Urinary bladder (tissue), 4 donors: Measurements from ENCODE around the gene CNNM4. TPM values are rescaled to one million over a fixed set of nuclear protein-coding genes. Genes with fewer than 3 reads are reported as not detected.

Experiments
- DNase-seq: peaks from one replicate; pipeline ENCODE4 v3.0.0-alpha.2; 2015; ENCODE audit errors: extremely low spot score
- H3K27ac ChIP-seq: one replicate; pipeline ENCODE4 v1.5.1; 2013; ENCODE audit warnings: low read depth, mild to moderate bottlenecking, moderate library complexity
- H3K36me3 ChIP-seq: one replicate; pipeline ENCODE4 v1.6.1; 2013; ENCODE audit warnings: mild to moderate bottlenecking, moderate library complexity; ENCODE audit not compliant: insufficient read depth
- H3K4me1 ChIP-seq: one replicate; pipeline ENCODE4 v1.6.1; 2013; ENCODE audit warnings: mild to moderate bottlenecking, moderate library complexity; ENCODE audit not compliant: insufficient read depth
- H3K4me3 ChIP-seq: one replicate; pipeline ENCODE4 v1.5.1; 2013; ENCODE audit warnings: low read depth, low read length
- WGBS: extraction: QIAGEN DNeasy Blood & Tissue Kit; methylation state at CpG from one replicate; pipeline ENCODE4 v1.1.7; 2013; 5-methylcytosine and 5-hydroxymethylcytosine counted together
- polyA plus RNA-seq: library from polyadenylated mRNA; stranded (reverse); fragments of 200-250 nt; gene quantifications from one replicate; pipeline ENCODE4 v1.2.3, GENCODE V29; 2013
- total RNA-seq: library from RNA; depleted of rRNA; stranded (reverse); fragments of >200 nt; gene quantifications from one replicate; pipeline ENCODE4 v1.2.3, GENCODE V29; 2014
- donor health status: healthy with polysubstance abuse.
- donor health status: healthy.

CNNM4 gene
- total and polyA plus RNA-seq, 2 donors = 4.8 to 5.8 TPM

DNA sequence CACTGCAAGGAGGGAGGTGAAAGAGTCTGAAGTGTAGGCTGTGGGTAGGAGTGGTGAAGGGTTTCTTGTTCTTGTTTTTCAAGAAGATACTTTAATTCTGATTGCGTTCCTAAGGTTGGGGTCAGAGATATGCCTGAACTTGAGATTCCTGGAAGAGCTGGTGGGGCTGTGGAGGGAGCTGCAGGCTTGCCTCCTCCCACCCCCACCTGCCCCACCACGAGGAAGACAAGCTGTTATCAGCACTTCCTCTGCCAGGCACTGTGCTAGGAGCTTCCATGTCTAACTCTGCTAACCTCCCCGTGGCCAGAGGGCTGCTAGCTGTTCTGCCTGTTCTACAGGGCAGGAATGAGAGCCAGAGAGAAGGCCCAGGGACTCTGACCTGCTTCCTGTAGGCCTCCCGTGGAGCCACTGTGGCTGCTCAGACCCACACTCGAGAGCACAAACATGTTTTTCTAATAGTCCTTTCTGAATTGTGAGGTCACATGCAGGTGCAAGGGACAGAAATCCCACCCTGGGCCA is 69.4 kb downstream of the CNNM4 start:
- Histone ChIP-seq H3K27ac (no peak overlapping the region), H3K4me1 (no peaks in the 10 kb centered on the region), H3K4me3 (no peak overlapping the region), H3K36me3 (peaks cover 9% of the 10 kb centered on the region)
- 67% methylated on average over 5 of the region's 5 CpGs for WGBS
- DNase-seq = no peak

DNA sequence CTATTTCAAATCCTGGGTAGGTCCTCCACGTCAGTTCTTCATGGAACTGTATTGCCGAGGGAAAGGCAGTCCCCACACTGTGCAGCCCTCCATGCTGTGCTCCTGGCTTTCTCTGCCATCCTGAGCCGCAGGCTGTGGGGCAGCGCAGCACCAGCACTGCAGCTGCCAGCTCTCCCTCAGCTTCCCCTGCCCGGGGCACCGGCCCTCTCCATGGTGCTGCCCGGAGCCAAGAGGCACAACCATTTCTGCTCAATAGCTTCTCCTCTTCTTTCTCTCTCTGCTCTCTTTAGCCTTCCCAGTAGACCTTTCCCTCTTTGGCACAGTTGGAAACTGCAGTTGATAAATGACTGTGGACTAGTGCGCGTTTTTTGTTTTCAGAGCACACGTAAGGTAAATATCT is 71.0 kb downstream of the CNNM4 start:
- WGBS = 80% methylated on average over 10 of the region's 10 CpGs
- H3K27ac ChIP-seq = no peak overlapping the region
- no peaks in the 10 kb centered on the region for H3K4me1 ChIP-seq
- no peak overlapping the region for H3K4me3 ChIP-seq
- peaks cover 8% of the 10 kb centered on the region for H3K36me3 ChIP-seq
- DNase-seq = no peak

DNA sequence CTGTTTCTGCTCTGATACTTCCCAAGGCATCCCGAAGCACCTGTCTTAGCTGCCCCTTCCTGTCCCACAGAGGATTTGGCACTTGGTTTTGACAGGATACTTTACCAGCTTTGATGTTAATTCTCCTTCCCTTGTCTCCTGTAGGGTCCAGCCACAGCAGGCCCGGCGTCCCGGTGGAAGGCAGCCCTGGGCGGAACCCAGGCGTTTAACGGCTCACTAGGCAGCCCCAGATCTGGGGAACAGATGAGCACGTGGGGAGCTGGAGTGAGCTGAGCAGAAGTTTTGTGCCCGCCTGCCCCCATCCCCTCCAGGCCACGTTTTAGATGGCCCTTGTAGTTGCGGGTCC is 71.7 kb downstream of the CNNM4 start:
- no peak overlapping the region for H3K27ac ChIP-seq
- DNase-seq = no peak
- H3K36me3 ChIP-seq = peaks cover 6% of the 10 kb centered on the region
- no peaks in the 10 kb centered on the region for H3K4me1 ChIP-seq
- 67% methylated on average over 11 of the region's 11 CpGs for WGBS
- no peak overlapping the region for H3K4me3 ChIP-seq

- H3K36me3 ChIP-seq = peaks cover 2% of the 10 kb centered on the region
- no peak overlapping the region for H3K4me3 ChIP-seq
- no peak overlapping the region for H3K27ac ChIP-seq
- 49% methylated on average over 18 of the region's 18 CpGs for WGBS
- DNase-seq = no peak
- no peaks in the 10 kb centered on the region for H3K4me1 ChIP-seq
Measured at GRCh38 chr2:96832754-96833507, 72.2 kb downstream of the CNNM4 start.

DNA sequence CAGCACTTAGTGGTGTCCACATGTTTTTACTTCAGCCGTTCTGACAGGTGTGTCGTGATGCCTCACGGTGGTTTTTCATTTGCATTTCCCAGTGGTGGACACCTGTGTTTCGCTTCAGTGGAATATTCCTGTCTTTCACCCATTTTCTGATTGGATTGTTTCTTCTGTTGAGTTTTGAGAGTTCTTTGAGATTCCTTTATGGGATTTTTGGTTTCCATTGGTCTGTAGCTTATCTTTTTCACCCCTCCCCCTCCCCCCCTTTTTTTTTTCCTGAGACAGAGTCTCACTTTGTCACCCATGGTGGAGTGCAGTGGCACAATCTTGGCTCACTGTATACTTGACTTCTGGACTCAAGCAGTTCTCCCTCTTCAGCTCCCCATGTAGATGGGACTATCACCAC is 75.1 kb downstream of the CNNM4 start:
- 79% methylated on average over 4 of the region's 4 CpGs for WGBS

DNA sequence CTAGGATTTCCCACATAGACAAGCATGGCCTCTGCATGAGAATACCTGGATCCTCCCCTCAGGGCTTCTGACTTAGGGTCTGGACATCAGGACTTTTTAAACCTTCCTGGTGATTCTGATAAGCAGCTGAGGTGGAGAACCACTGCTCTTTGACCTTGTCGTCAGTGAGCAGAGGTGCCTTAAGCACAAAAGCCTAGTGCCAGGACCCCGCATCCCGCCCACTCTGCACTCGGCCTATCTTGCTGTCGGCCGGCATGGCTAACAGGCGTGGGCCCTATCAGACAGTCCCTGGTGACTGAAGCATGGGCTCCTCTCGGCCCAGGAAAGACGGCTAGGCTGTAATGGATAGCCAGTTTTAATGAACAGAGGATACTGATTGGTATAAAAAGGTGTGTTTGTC is 76.9 kb downstream of the CNNM4 start:
- H3K27ac ChIP-seq = no peak overlapping the region
- H3K4me3 ChIP-seq = no peak overlapping the region
- H3K36me3 ChIP-seq = no peaks in the 10 kb centered on the region
- H3K4me1 ChIP-seq = no peaks in the 10 kb centered on the region
- WGBS = 91% methylated on average over 9 of the region's 9 CpGs
- DNase-seq = no peak

More for the DNA sequence above, 75.1 kb downstream of the CNNM4 start:
- no peak overlapping the region for H3K27ac ChIP-seq
- no peaks in the 10 kb centered on the region for H3K36me3 ChIP-seq
- H3K4me1 ChIP-seq = no peaks in the 10 kb centered on the region
- DNase-seq = no peak
- no peak overlapping the region for H3K4me3 ChIP-seq

GRCh38 chr2:96838345-96839292 is 77.9 kb downstream of the CNNM4 start:
- H3K27ac ChIP-seq = no peak overlapping the region
- H3K4me1 ChIP-seq = no peaks in the 10 kb centered on the region
- no peak overlapping the region for H3K4me3 ChIP-seq
- H3K36me3 ChIP-seq = no peaks in the 10 kb centered on the region
- WGBS = 84% methylated on average over 23 of the region's 23 CpGs
- no peak for DNase-seq

GRCh38 chr2:96839293-96839874 is 78.7 kb downstream of the CNNM4 start:
- no peak overlapping the region for H3K4me3 ChIP-seq
- H3K27ac ChIP-seq = no peak overlapping the region
- no peaks in the 10 kb centered on the region for H3K36me3 ChIP-seq
- no peak for DNase-seq
- 32% methylated on average over 42 of the region's 42 CpGs for WGBS
- no peaks in the 10 kb centered on the region for H3K4me1 ChIP-seq

- Histone ChIP-seq H3K27ac (no peak overlapping the region), H3K4me1 (no peaks in the 10 kb centered on the region), H3K36me3 (no peaks in the 10 kb centered on the region), H3K4me3 (no peak overlapping the region)
- DNase-seq = no peak
- WGBS = 88% methylated on average over 37 of the region's 37 CpGs
Measured at GRCh38 chr2:96839875-96840850, 79.5 kb downstream of the CNNM4 start.

DNA sequence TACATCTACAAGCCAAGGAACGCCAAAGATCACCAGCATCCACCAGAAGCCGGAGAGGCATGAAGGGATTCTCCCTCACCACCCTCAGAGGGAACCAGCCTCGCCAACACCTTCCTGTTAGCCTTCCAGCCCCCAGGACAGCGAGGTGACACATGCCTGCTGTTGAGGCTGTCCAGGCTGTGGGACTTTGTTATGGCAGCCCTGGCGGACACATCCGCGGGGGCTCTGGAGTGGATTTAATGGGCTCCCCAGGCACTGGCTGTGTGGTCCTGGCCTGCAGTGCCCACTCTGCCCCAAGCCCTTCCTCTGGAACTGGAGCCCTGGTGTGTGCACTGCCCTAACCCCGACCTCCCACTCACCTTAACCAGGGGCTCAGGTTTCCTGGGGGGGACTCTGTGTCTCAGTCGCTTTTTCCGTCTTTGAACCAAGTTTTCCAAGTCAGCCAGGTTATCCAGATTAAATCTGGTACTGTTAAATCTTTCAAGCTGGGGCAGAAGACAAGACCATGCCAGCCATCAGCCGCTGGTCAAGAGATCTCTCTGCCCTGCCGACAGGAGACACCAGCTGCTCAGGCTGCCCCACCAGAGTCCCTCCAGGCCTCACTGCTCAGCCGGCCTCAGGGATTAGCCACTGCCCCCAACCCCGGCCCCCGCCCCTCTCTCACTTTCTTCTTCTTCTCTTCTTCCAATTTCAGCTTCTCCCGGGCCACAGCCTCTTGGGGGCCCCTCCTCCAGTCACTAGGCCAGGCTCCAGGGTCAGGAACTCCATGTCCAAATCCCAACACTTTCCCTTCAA is 81.2 kb downstream of the CNNM4 start:
- 76% methylated on average over 16 of the region's 16 CpGs for WGBS
- no peaks in the 10 kb centered on the region for H3K36me3 ChIP-seq
- no peak overlapping the region for H3K27ac ChIP-seq
- H3K4me1 ChIP-seq = no peaks in the 10 kb centered on the region
- H3K4me3 ChIP-seq = no peak overlapping the region
- no peak for DNase-seq

- WGBS = 81% methylated on average over 7 of the region's 7 CpGs
- Histone ChIP-seq H3K27ac (no peak overlapping the region), H3K4me1 (no peaks in the 10 kb centered on the region), H3K36me3 (peaks cover 2% of the 10 kb centered on the region), H3K4me3 (no peak overlapping the region)
- DNase-seq = no peak
Measured at GRCh38 chr2:96842600-96842999, 81.9 kb downstream of the CNNM4 start.

- H3K36me3 ChIP-seq = peaks cover 3% of the 10 kb centered on the region
- H3K27ac ChIP-seq = no peak within 1 kb of the TSS
- H3K4me1 ChIP-seq = no peaks in the 10 kb centered on the region
- 95% methylated on average over 14 of the region's 14 CpGs for WGBS
- no peak for DNase-seq
- H3K4me3 ChIP-seq = no peak within 1 kb of the TSS
Measured at GRCh38 chr2:96843538-96844268, 83.0 kb downstream of the CNNM4 start, which contains the start of gene ANKRD23. TSS of gene ANKRD23 (minus strand) at chr2:96844021. CDS start at chr2:96843992, 29 bp downstream.
